Tibial nerve (tissue), 3 donors: ENCODE results near the gene CANT1.

Experiments used
- CTCF ChIP-seq, 5 experiments: fragments of 200-600 bp in 3 of 5; fragments of 450-650 bp in 2 of 5; sonication (generic) in 3 of 5; IDR thresholded peaks; one replicate each; pipeline ENCODE4 v1.5.1; 2016 to 2019; ENCODE audit warnings: antibody characterized with exemption in 5 of 5, mild to moderate bottlenecking in 3 of 5, moderate library complexity in 2 of 5
- POLR2A ChIP-seq, 2 donors: fragments of 450-650 bp; IDR thresholded peaks; one replicate each; pipeline ENCODE4 v1.6.1; 2017; ENCODE audit warnings: antibody characterized with exemption in 2 of 2, mild to moderate bottlenecking in 2 of 2, moderate library complexity in 2 of 2

- TF ChIP-seq CTCF (IDR thresholded peaks at IDR 0.05) (no peak), POLR2A (IDR thresholded peaks at IDR 0.05) (no peak)
Measured at GRCh38 chr17:78956254-78956653, 53.3 kb downstream of the CANT1 start.
